ENCODE data around the gene LBHD2. TPM values are rescaled to one million over a fixed set of nuclear protein-coding genes. Genes with fewer than 3 reads are reported as not detected.

The LBHD2 gene
- total and polyA plus RNA-seq, 4 donors, result not detected

Other genes with a start within 250 kb of the LBHD2 start
- under 1 TPM; 0.16 to 0.48 TPM for gene AMN, start 161.5 kb upstream of the LBHD2 start, total RNA-seq
- 1 to 10 TPM in 1 of 2 donors, under 1 TPM in 1; 0.20 to 8.8 TPM for gene AMN, start 161.5 kb upstream of the LBHD2 start, polyA plus RNA-seq
- gene CDC42BPB, start 26.7 kb upstream of the LBHD2 start, total RNA-seq, result 100 to 1,000 TPM in 1 of 2 donors, 10 to 100 TPM in 1; 95.8 to 101 TPM
- 10 to 100 TPM; 18.4 to 31.9 TPM for gene CDC42BPB, start 26.7 kb upstream of the LBHD2 start, polyA plus RNA-seq
- gene EXOC3L4, start 10.5 kb downstream of the LBHD2 start, total RNA-seq, result 1 to 10 TPM in 1 of 2 donors, under 1 TPM in 1; 0.68 to 4.8 TPM
- 1 to 10 TPM in 1 of 2 donors, not detected in 1; 7.4 TPM for gene EXOC3L4, start 10.5 kb downstream of the LBHD2 start, polyA plus RNA-seq
- 100 to 1,000 TPM in 1 of 2 donors, 10 to 100 TPM in 1; 87.3 to 219 TPM for gene TNFAIP2, start 39.3 kb downstream of the LBHD2 start, total RNA-seq
- gene TNFAIP2, start 39.3 kb downstream of the LBHD2 start, polyA plus RNA-seq, result 10 to 100 TPM; 26.8 to 90.8 TPM